Skeletal muscle satellite cell (primary cell): ENCODE results near the gene CAMKMT.

Experiments
- H3K27me3 ChIP-seq: 2 replicates; pipeline ENCODE4 v1.7.0; 2013; ENCODE audit warnings: low read length; ENCODE audit not compliant: control insufficient read depth, insufficient read depth
- H3K36me3 ChIP-seq: 2 replicates; pipeline ENCODE4 v1.7.0; 2013; ENCODE audit warnings: mild to moderate bottlenecking, control low read depth, low read length; ENCODE audit not compliant: insufficient read depth
- H3K4me1 ChIP-seq: 2 replicates; pipeline ENCODE4 v1.7.0; 2013; ENCODE audit warnings: low read length; ENCODE audit not compliant: control insufficient read depth, insufficient read depth
- H3K4me2 ChIP-seq: 2 replicates; pipeline ENCODE4 v1.7.0; 2013; ENCODE audit warnings: mild to moderate bottlenecking, low read length
- H3K4me3 ChIP-seq: 2 replicates; pipeline ENCODE4 v1.7.0; 2013; ENCODE audit warnings: low read length
- H3K9ac ChIP-seq: 2 replicates; pipeline ENCODE4 v1.7.0; 2013; ENCODE audit warnings: mild to moderate bottlenecking, low read depth, low read length, moderate library complexity
- H3K9me3 ChIP-seq: replicated peaks from 2 replicates; pipeline ENCODE4 v1.7.0; 2013; ENCODE audit warnings: mild to moderate bottlenecking, control low read depth, low read length

The CAMKMT gene

DNA sequence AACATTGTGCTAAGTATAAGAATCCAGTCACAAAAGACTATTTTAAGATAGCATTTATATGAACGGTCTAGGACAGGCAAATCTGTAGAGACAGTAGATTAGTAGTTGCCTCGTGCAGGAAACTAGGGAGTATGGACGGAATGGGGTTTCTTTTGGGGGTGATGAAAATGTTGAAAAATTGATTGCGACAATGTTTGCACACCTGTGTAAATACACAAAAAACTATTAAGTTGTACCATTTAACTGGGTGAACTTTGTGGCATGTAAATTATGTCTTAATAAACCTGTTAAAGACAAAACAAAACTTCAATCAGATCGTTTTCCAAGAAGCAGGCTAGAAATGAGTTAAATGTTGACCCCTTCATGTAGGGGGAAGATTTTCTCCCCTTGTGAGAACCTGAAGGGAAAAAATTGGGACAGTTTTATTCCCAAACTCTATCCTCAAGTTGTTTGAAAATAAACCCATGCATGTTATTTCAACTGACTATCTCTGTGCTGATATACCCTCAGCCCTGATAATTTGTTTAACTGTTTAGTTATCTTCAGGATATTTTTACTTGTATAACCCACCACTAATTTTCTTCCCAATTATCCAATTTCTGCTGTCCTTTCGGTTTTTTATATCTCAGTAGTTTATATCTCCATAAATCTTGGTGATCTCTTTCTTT, 87.2 kb downstream of the CAMKMT start:
- no peak overlapping the region for H3K9ac ChIP-seq
- H3K4me2 ChIP-seq = no peak overlapping the region
- no peaks in the 10 kb centered on the region for H3K4me1 ChIP-seq
- H3K9me3 ChIP-seq = no peaks in the 10 kb centered on the region
- no peaks in the 10 kb centered on the region for H3K36me3 ChIP-seq
- H3K27me3 ChIP-seq = no peaks in the 10 kb centered on the region
- H3K4me3 ChIP-seq = no peak overlapping the region

DNA sequence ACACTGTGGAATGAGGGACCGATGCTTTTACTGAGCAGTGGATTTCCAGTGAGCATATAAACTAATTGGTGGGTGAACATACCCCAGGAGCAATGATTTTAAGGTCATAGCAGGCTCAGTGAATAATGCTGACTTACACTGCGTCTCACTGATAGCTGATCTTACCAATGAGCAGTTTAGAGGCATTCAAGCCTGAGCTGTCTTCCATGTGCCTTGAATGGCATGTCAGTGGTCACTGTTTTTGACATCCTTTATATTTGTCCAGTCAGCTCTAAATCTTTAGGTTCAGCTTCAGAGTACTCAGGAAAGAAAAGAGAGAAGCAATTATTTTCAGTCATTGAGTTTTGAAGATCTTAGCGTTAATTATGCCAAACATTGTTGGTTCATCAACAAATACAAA, 88.3 kb downstream of the CAMKMT start:
- Histone ChIP-seq H3K27me3 (no peaks in the 10 kb centered on the region), H3K9ac (no peak overlapping the region), H3K9me3 (no peaks in the 10 kb centered on the region), H3K36me3 (no peaks in the 10 kb centered on the region), H3K4me3 (no peak overlapping the region), H3K4me2 (no peak overlapping the region), H3K4me1 (no peaks in the 10 kb centered on the region)

DNA sequence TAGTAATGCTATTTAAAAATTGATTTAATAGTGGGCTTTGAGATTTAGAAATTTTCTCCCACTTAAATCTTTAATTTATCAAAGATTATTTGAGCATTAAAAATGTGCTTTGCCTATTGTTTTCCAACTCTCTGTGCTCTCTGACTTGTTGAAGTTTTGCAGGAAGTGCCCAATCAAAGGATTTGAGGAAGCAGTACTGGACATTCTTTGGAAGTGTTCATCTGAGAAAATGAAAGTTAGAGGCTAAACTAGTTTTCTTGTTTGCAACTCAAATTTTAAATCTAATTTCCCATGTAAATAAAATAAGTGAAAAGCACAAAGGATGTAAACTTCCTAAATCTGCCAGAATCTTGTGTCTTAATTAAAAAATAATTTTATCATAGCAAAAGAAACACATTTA, 89.1 kb downstream of the CAMKMT start:
- no peaks in the 10 kb centered on the region for H3K4me1 ChIP-seq
- no peak overlapping the region for H3K4me3 ChIP-seq
- H3K4me2 ChIP-seq = no peak overlapping the region
- H3K27me3 ChIP-seq = no peaks in the 10 kb centered on the region
- no peaks in the 10 kb centered on the region for H3K9me3 ChIP-seq
- H3K9ac ChIP-seq = no peak overlapping the region
- no peaks in the 10 kb centered on the region for H3K36me3 ChIP-seq

DNA sequence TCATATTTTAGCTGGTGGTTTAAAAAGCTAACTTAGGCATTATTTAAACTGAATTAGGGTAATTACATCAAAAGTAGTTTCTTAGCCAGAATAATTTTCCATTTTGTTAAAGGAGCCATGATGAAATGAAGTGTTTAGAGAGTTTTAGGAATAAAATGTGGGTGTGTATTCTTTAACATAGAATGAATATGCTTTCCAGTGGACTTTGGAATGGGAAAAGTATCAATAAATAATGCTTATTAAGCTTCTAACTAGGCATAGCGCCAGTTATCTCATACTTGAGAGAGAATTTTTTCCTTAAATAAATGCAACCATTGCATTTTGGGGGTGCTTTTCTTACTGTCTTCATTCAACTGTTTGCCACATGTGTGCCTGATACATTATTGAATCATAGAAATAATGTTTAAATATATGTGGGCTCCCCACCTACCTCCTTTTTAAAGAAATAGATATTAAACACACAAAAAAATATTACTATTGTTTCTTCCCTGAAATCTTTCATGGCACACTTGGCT, 90.4 kb downstream of the CAMKMT start:
- H3K9ac ChIP-seq = no peak overlapping the region

DNA sequence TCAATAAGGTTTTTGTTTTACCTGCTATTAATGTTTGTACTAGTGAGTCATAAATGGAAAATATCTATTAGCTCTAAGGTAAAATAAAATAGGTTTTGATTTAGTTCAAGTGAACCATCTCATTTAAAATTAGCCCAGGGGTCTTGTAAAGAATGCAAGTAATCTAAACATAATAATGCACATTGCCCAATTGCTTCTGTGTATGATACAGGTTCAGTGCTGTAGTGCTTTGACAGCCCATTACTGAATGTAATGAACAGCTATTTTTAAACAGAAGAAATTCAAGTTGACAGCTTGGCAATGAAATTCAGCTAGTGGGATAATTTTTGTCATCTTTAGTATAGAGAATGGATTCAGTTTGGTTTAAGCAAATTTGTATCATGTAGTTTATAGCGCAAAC, 91.5 kb downstream of the CAMKMT start:
- Histone ChIP-seq H3K36me3 (no peaks in the 10 kb centered on the region), H3K27me3 (no peaks in the 10 kb centered on the region), H3K4me1 (no peaks in the 10 kb centered on the region), H3K4me3 (no peak overlapping the region), H3K9ac (no peak overlapping the region), H3K4me2 (no peak overlapping the region), H3K9me3 (no peaks in the 10 kb centered on the region)

More for the DNA sequence above, 90.4 kb downstream of the CAMKMT start:
- no peaks in the 10 kb centered on the region for H3K4me1 ChIP-seq
- H3K4me2 ChIP-seq = no peak overlapping the region
- no peaks in the 10 kb centered on the region for H3K9me3 ChIP-seq
- H3K4me3 ChIP-seq = no peak overlapping the region
- H3K27me3 ChIP-seq = no peaks in the 10 kb centered on the region
- no peaks in the 10 kb centered on the region for H3K36me3 ChIP-seq

DNA sequence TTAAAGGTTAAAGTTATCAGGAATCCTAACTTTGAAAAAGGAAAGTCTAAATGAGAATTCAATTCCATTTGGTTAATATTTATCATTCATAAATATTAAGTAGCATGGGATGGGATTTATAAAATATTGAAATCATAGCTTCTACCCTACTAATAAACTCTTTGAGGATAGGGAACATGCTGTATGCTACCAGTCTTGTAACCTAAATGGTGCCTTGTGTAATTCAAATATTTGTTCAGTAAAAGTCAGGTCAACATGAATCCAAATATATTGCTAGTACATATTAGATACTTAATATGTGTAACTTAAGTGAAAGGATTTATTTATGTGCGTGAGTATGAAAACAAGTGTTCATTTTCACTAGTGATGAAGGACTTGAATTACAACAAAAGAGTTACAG, 94.1 kb downstream of the CAMKMT start:
- Histone ChIP-seq H3K9ac (no peak overlapping the region), H3K36me3 (no peaks in the 10 kb centered on the region), H3K4me2 (no peak overlapping the region), H3K27me3 (no peaks in the 10 kb centered on the region), H3K4me1 (no peaks in the 10 kb centered on the region), H3K9me3 (no peaks in the 10 kb centered on the region), H3K4me3 (no peak overlapping the region)

DNA sequence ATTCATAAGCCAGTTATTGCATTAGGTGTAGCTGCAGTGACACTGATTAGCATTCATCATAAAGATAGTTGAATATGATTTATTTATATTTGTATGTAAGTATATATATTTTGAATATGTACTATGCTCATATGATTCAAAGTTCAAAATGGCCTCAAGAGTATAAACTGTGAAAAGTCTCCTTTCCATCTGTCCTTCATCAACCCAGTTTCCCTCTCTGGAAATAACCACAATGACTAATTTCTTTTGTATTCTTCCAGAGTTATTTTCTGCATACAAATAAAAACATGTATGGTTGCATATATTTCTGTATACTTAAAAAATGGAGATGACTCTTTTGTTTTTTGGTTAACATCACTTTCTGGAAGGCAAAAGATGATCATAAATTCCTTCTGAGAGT, 95.2 kb downstream of the CAMKMT start:
- H3K27me3 ChIP-seq = no peaks in the 10 kb centered on the region
- H3K9ac ChIP-seq = no peak overlapping the region
- H3K4me3 ChIP-seq = no peak overlapping the region
- no peaks in the 10 kb centered on the region for H3K9me3 ChIP-seq
- H3K36me3 ChIP-seq = no peaks in the 10 kb centered on the region
- no peak overlapping the region for H3K4me2 ChIP-seq
- no peaks in the 10 kb centered on the region for H3K4me1 ChIP-seq

DNA sequence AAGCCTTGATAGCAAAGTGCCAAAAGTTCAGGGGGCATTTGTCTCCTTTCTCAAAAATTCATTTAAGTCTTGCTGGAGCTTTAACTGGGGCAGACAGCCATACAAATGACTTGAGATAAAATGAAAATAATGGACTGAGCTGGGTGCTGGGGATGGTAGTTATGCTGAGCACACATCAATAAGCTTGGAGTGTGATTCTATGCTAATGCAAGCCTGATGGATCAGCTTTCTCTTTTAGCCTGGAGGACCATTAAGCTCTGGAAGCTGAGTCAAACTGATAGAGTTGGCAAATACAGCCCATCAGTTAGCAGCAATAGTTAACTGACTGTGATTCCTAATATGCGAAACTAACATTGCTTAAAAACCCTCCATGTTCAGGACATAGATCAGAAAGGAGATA, 98.0 kb downstream of the CAMKMT start:
- H3K9ac ChIP-seq = no peak overlapping the region
- H3K27me3 ChIP-seq = no peaks in the 10 kb centered on the region
- H3K4me2 ChIP-seq = no peak overlapping the region
- no peaks in the 10 kb centered on the region for H3K9me3 ChIP-seq
- no peaks in the 10 kb centered on the region for H3K4me1 ChIP-seq
- no peak overlapping the region for H3K4me3 ChIP-seq
- H3K36me3 ChIP-seq = no peaks in the 10 kb centered on the region

DNA sequence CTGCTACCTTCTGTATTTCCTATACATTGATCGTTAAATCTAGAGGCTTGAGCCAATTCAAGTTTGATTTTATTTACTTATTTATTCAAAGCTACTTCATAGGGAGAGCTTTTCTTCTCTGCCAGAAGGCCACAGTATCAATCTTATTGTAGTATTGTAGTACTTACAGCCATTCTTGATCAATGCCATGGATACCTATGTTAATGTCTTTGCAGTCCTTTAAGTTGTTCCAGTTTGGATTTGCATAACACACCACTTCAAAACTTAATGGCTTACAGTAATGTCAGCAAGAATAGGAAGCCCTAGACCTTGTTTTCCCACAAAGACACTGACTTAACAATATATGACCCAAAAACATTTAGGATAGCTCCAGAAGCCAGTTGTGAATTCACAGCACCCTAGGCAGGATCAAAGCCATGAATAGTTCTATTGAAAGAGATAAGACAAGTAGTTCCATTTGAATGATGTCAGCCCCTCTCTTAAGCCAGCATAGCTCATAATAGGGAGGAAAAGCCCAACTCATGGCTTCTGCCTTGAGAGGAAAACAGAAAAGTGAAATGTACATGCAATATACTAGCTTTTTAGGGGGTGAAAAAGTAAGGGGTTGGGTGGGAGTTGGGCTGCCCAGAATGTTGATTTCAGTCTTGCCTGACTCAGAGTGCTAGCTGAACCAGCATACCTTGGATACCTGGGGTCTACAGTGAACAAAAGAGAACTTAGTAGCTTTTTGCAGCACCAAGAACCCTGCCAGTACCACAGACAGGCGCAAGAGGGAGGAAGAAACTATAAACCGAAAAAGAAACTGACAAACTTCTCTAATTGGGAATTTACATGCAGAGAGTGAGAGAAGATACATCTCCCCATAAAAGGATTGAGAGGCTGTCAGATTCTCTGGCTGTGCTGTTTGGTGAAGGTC, 101.4 kb downstream of the CAMKMT start:
- Histone ChIP-seq H3K4me2 (no peak overlapping the region), H3K4me3 (no peak overlapping the region), H3K4me1 (no peaks in the 10 kb centered on the region), H3K27me3 (no peaks in the 10 kb centered on the region), H3K9ac (no peak overlapping the region), H3K36me3 (no peaks in the 10 kb centered on the region), H3K9me3 (no peaks in the 10 kb centered on the region)

DNA sequence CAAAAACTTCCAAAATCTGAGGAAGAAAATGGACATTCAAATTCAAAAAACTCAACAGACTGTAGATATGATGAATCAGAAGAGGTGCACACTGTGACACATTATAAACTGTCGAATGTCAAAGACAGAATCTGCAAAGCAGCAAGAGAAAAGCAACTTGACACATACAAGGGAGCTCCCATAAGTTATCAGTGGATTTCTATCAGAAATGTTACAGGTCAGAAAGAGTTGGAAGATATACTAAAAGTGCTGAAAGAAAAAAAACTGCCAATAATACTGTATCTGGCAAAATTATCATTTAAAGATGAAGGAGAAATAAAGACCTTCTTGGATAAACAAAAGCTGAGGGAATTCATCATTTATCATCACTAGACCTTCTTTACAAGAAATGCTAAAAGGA, 102.7 kb downstream of the CAMKMT start:
- Histone ChIP-seq H3K9me3 (no peaks in the 10 kb centered on the region), H3K4me2 (no peak overlapping the region), H3K4me1 (no peaks in the 10 kb centered on the region)

DNA sequence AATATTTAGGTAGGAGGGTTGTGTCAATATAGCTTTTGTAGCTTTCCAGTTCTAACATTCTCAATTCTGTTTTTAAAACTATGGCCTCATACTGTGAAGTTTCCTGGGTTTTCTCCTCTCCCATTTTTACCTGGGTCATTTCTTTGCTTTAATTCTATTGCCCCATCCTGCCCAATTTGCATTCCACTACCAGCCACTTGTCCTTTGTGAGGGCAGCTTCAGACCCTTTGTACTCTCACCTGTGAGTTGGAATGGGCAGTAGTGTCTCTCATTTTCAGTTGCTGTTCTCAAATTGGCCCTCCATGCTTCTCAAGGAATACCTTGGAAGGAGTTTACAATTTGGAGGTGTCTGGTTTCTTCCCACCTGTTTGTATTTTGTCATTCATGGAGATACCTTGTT, 108.4 kb downstream of the CAMKMT start:
- Histone ChIP-seq H3K4me3 (no peak overlapping the region), H3K36me3 (no peaks in the 10 kb centered on the region), H3K9me3 (no peaks in the 10 kb centered on the region), H3K27me3 (no peaks in the 10 kb centered on the region), H3K9ac (no peak overlapping the region), H3K4me2 (no peak overlapping the region), H3K4me1 (no peaks in the 10 kb centered on the region)

More for the DNA sequence above, 102.7 kb downstream of the CAMKMT start:
- Histone ChIP-seq H3K4me3 (no peak overlapping the region), H3K27me3 (no peaks in the 10 kb centered on the region), H3K36me3 (no peaks in the 10 kb centered on the region), H3K9ac (no peak overlapping the region)
